Right lobe of liver (tissue), 4 donors: Measurements from ENCODE around the gene SMARCE1.

Source experiments
- POLR2A ChIP-seq: fragments of 450-650 bp; IDR thresholded peaks from one replicate; pipeline ENCODE4 v1.6.1; 2017; ENCODE audit warnings: antibody characterized with exemption, mild to moderate bottlenecking
- TF ChIP-seq, protein P1 (sequence below), 4 donors: fragments of 200-600 bp in 3 of 4; fragments of 450-650 bp in 1 of 4; IDR thresholded peaks; one replicate each; pipeline versions ENCODE4 v1.5.1 to v1.8.0; 2016 to 2022; ENCODE audit warnings: antibody characterized with exemption in 4 of 4, mild to moderate bottlenecking in 2 of 4
- donor health status: DM: no; HTN: no; CAD: no.
- donor health status: DM: no; HTN: no; CAD: no.
- donor health status: DM: no; HTN: yes; CAD: no.

DNA sequence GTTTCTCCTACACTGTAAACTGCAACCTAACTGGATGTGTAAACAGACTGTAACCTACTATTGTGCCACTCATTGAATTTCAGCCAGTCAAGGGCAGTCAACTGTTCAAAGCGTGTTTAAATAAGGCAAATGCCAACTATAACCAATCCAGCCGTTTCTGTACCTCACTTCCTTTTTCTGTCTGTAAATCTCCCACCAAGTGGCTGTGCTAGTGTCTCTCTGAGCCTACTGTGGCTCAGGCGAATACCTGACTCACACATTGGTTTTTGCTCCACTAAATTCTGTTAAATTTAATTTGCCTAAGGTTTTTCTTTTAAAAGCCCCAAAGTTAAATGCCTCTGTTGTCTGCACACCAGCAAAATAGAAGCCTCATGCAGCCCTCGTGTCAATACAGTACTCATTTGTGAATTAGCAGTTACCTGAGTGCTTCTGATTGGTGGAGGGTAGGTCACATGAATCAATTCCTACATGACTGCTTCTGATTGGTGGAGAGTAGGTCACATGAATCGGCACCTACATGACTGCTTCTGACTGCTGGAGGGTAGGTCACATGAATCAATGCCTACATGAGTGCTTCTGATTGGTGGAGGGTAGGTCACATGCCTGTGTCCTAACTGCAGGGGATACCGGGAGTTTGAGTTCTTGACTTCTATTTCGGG is 51.2 kb downstream of the SMARCE1 start:
- TF ChIP-seq, protein P1, sequence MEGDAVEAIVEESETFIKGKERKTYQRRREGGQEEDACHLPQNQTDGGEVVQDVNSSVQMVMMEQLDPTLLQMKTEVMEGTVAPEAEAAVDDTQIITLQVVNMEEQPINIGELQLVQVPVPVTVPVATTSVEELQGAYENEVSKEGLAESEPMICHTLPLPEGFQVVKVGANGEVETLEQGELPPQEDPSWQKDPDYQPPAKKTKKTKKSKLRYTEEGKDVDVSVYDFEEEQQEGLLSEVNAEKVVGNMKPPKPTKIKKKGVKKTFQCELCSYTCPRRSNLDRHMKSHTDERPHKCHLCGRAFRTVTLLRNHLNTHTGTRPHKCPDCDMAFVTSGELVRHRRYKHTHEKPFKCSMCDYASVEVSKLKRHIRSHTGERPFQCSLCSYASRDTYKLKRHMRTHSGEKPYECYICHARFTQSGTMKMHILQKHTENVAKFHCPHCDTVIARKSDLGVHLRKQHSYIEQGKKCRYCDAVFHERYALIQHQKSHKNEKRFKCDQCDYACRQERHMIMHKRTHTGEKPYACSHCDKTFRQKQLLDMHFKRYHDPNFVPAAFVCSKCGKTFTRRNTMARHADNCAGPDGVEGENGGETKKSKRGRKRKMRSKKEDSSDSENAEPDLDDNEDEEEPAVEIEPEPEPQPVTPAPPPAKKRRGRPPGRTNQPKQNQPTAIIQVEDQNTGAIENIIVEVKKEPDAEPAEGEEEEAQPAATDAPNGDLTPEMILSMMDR (IDR thresholded peaks at IDR 0.05) = no peak
- no peak for TF ChIP-seq POLR2A
